ENCODE data around the gene FAM186B.

Gene FAM186B

GRCh38 chr12:49567611-49568441 lies 37.6 kb downstream of the FAM186B start, which contains the start of gene MCRS1:
Gene MCRS1, minus strand, starts transcription at chr12:49568142. Its CDS starts 1,411 bp downstream, at chr12:49566731.
- peak; percentile 82 for DNase-seq (ENCODE audit: low read depth)

GRCh38 chr12:49567302-49567610 lies 38.2 kb downstream of the FAM186B start:
- DNase-seq (ENCODE audit: low read depth): no peak

GRCh38 chr12:49566361-49566760 lies 39.1 kb downstream of the FAM186B start:
- no peak for DNase-seq (ENCODE audit: low read depth)

GRCh38 chr12:49565406-49566265 lies 39.8 kb downstream of the FAM186B start:
- no peak for DNase-seq (ENCODE audit: low read depth)

- no peak for DNase-seq (ENCODE audit: low read depth)
Measured at GRCh38 chr12:49564686-49565405, 40.6 kb downstream of the FAM186B start.

GRCh38 chr12:49563951-49564685 lies 41.3 kb downstream of the FAM186B start:
- DNase-seq (ENCODE audit: low read depth): no peak

DNA sequence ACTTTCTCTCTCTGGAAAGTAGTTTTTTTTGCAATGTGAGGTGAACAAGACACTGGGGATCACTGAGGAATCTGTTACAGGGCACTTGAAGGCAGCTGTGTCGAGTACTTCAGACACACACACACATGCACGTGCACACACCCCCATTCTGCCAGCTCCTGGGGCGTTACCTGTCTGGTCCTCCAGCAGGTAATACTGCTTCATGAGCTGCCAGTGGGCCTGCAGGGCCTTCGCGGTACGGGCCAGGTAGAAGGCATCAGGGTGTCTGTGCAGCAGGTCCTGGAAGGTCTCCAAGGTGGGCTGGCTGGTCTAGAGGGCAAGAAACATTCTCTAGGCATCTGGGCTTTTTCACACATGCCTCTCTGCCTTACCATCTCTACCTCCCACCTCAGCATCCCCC lies 42.6 kb downstream of the FAM186B start:
- no peak for DNase-seq (ENCODE audit: low read depth)

GRCh38 chr12:49562233-49562632 lies 43.2 kb downstream of the FAM186B start:
- DNase-seq (ENCODE audit: low read depth): no peak

- DNase-seq (ENCODE audit: low read depth): no peak
Measured at GRCh38 chr12:49560695-49561094, 44.7 kb downstream of the FAM186B start.

DNA sequence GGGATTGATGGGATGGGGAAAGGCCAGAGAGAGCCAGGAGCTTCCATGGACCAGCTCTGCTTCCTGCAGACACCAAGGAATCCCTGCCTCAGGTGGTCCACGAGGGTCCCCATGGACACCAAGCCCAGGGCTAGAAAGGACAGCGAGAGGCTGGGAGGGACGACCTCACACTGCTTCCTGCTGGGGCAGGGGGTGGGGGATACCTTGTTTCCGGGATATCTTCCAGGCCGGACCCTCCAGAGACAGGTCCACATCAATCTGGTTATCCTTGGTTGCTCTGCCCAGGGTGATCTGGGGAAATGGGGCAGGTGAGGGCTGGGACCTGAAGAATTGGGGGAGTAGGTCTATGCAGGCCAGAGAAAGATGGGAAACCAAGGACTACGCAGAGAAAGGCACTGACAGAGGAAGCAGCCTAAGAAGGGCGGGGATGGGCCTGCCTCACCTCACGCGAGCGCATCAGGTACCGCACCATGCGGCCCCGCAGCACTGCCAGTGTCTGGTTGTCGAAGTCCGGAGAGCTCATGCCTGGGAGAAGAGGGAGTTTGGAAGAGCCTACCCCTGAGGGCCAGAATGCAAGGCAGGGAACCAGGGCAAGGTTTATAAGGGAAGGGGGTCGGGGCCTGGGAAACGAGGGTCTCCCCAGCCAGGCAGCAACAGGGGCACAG lies 46.3 kb downstream of the FAM186B start:
- DNase-seq (ENCODE audit: low read depth): no peak

DNA sequence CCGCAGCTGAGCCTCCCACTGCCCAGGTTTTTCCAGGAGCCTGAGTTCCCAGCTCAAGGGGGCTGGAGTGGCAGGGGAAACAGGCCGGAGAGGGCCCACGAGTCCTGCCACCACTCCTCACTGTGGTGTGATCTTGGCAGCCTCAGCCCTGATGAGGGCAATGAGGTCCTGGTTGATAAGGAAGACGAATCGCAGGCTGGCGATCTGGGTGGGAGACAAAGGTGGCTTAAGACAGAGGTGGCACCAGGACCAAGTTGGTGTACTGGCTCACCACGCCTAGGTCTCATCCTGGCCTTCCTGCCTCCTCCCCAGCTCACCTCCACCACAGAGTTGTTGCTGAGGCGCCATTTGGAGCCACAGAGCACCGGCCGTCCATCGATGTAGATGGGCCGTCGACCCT lies 46.9 kb downstream of the FAM186B start:
- no peak for DNase-seq (ENCODE audit: low read depth)

DNA sequence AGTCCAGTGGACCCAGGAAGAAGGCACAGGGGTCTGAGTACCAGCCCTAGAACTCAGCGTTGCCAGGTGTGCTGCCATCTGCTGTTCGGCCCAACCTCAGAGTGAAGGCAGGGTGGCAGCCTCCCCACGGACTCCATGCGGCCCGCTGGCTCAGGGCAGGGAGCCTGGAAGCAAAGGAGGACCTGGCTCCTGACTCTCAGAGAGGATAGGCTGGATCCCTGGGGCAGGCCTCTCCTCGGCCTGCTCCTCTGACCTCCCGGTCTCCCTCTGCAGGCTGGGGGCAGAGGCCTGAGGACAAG lies 47.6 kb downstream of the FAM186B start:
- DNase-seq (ENCODE audit: low read depth): no peak

- DNase-seq (ENCODE audit: low read depth): no peak
Measured at GRCh38 chr12:49557187-49557916, 48.1 kb downstream of the FAM186B start.

DNA sequence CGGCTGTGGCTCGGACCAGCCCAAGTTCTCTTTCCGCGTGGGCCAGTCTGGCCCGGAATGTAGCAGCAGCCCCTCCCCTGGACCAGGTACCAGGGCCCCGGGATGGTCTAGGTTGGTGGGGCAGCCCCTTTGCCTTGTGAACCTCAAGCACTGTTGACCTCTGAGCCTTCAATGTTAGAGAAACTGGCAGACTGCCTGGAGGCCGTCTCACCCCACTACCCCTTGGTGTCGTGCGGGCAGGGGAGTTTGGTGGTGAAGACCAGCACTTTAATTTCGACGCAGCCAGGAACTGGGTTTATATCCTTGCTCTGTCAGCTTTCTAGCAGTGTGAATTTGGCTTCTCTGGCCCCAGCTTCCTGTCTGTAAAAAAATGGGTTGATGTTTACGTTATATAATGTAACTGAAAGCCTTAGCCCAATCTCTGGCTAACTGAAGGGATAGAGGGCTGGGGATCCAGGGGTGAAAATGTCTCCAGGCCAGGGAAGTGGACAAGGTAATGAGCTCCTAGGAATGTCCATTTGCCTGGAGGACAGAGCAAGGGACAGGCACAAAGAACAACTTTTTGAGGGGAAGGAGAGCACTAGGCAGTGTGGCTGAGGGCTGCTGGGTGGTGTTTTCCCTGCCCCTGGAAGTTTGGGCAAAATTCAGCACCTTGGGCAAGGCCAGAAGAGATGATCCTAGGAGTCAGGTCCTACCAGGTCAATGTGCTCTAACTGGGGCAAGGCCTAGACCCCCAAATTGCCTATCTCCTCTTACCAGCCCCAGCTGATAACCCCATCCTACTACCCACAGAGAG lies 48.9 kb downstream of the FAM186B start:
- no peak for DNase-seq (ENCODE audit: low read depth)

- no peak for DNase-seq (ENCODE audit: low read depth)
Measured at GRCh38 chr12:49555631-49556390, 49.6 kb downstream of the FAM186B start.

DNA sequence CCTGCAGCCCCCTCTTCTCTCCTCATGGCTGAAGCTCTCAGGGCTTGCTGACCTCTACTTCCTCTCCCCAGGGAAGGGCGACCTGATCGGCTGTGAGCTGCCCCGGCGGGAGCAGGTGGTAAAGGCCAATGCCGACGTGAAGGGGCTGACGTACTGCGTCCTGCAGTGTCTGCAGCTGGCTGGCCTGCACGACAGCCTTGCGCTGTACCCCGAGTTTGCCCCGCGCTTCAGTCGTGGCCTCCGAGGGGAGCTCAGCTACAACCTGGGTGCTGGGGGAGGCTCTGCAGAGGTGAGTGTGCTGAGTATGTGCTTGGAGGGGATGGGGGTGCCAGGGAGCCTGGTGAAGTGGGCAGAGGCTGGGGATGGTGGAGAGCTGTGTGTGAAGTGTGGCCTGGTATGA lies 51.2 kb downstream of the FAM186B start:
- DNase-seq (ENCODE audit: low read depth): no peak

DNA sequence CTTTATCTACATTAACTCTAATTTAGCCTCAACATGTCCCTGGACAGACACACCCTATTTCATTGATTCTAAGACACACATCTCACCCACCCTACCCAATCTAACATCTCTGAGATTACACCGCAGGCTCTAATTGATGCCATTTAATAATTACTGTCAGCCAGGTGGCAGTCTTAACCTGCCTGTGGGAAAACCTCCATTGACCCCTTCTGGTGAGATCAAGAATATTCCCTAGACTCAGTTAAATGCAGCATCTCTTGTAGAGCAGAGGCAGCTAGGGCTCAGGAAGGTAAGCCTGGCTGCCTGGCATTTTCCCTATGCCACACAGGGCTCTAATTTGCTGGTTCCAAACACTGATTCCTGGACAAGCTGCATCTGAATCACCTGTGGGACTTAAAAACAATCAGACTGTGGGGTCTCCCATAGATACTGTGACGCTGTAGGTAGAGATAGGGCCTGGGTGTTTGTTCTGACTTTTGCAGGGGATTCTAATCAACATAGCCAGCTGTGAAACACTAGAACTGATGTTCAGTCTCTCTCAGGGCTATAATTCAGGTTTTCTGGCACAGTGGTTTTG lies 51.8 kb downstream of the FAM186B start:
- no peak for DNase-seq (ENCODE audit: low read depth)

DNA sequence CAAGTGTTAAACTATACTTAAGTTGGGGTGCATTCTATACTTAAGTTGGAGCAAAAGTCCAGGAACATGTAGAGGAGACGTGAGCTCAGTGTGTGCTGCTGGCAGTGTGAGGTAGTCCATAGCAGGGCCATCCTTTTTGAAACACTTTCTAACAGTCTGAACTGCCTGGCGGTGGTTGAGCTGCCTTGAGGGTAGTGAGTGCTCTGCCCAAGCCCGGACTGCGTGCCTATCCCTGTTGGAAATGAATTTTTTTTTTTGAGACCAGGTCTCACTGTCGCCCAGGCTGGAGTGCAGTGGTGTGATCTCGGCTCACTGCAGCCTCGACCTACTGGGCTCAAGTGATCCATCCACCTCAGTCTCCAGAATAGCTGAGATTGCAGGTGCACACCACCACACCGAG lies 52.5 kb downstream of the FAM186B start:
- DNase-seq (ENCODE audit: low read depth): no peak

GRCh38 chr12:49552425-49552824 lies 53.0 kb downstream of the FAM186B start:
- DNase-seq (ENCODE audit: low read depth): no peak

All from HS-27A (cell line).